ENCODE measurements around the gene EEPD1.

GRCh38 chr7:36291387-36292316, 138.6 kb downstream of the EEPD1 start:
- TF ChIP-seq CTCF (IDR thresholded peaks at IDR 0.05) (peak; percentile 96 to 99 (median 98)), POLR2A (IDR thresholded peaks at IDR 0.05) (peak in 1 of 2 donors; percentile 62)
